Measurements from ENCODE around the gene TMEM37. TPM values are rescaled to one million over a fixed set of nuclear protein-coding genes. Genes with fewer than 3 reads are reported as not detected.

TMEM37 gene
- total and polyA plus RNA-seq, 2 of the 13 experiments (the other 11 are each of a cell fraction or from before 2014, with no cell fraction given) = 37.7 to 115 TPM

DNA sequence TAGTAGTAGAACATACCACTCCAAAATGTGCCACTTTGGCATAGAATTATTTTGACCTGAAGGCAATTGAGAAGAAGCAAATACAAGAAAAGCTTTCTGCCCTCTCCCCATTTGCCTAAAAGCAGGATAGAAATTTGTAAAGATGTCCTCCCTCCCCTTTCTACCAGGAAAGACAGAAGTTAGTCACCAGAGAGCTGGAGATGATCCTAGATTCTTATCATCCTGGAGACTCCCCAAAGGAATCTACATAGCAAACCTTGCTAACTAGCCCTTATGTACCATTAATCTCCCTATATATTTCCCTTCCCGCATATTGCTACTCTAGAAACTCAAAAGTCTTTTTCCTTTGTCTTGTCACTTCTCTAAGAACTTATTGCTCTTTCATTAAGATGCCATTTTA, 12.6 kb upstream of the TMEM37 start:
- whole genome bisulfite sequencing (ENCODE audit: low lambda C conversion rate) = 84% methylated on average over 1 of the region's 1 CpG
- TF ChIP-seq ZNF510 (CRISPR knock-in tag; IDR thresholded peaks at IDR 0.05; ENCODE audit: low read depth) (no peak), ZNF256 (CRISPR knock-in tag; conservative IDR thresholded peaks at IDR 0.05) (no peak)
- no peak overlapping the region for H3K4me2 ChIP-seq (ENCODE audit: low read depth, low read length)
- FAIRE-seq = no peak
- H3K79me2 ChIP-seq (ENCODE audit: insufficient read depth, low read length) = no peaks in the 10 kb centered on the region
- no peak overlapping the region for H2AFZ ChIP-seq (ENCODE audit: low read length)
- DNase-seq (ENCODE audit: low spot score) = no peak
- intact Hi-C loops (cut with micrococcal nuclease; ENCODE audit: unreplicated experiment) (no loop called here), in situ Hi-C loops (cut with HindIII; ENCODE audit: extremely low pct_ligation_motif_present, low pct_unique_long_range_greater_than_20kb) (no loop called here)
- no peak overlapping the region for H3K4me3 ChIP-seq (replicated peaks in 1 of 3; ENCODE audit: insufficient read depth in 1 of 3, low read depth in 2 of 3, low read length in 3 of 3)
- BruUV-seq (replicated peaks) = no TSS peak
- H3K27ac ChIP-seq (ENCODE audit: extremely low read length, insufficient read depth, low read length) = no peak overlapping the region
- no peaks in the 10 kb centered on the region for H3K36me3 ChIP-seq (replicated peaks in 1 of 2; ENCODE audit: control insufficient read depth in 1 of 2, insufficient read depth in 2 of 2, low read length in 2 of 2)
- CTCF ChIA-PET (ENCODE audit: low intra/inter-chr PET ratio, low total read pairs) = no interaction called here
- peaks cover 12% of the 10 kb centered on the region for H3K9me3 ChIP-seq (ENCODE audit: low read length)
- POLR2A ChIA-PET = no interaction called here
- peaks cover 75% of the 10 kb centered on the region for H3K4me1 ChIP-seq (ENCODE audit: insufficient read depth, low read length)
- H3K9ac ChIP-seq (ENCODE audit: insufficient read depth, low read depth, low read length) = no peak overlapping the region
- no peaks in the 10 kb centered on the region; a peak in 2 of 5 replicates for H3K27me3 ChIP-seq (ENCODE audit: control insufficient read depth in 1 of 2, insufficient read depth in 2 of 2, low read length in 2 of 2)
- ATAC-seq = no peak
- no peaks in the 10 kb centered on the region for H4K20me1 ChIP-seq (ENCODE audit: insufficient read depth, low read length)

GRCh38 chr2:119419803-119420508, 11.7 kb upstream of the TMEM37 start:
- BruUV-seq (replicated peaks) = no TSS peak
- Histone ChIP-seq H3K27me3 (ENCODE audit: control insufficient read depth in 1 of 2, insufficient read depth in 2 of 2, low read length in 2 of 2) (no peaks in the 10 kb centered on the region; a peak in 2 of 5 replicates), H3K9ac (ENCODE audit: insufficient read depth, low read depth, low read length) (no peak overlapping the region), H3K4me1 (ENCODE audit: insufficient read depth, low read length) (peaks cover 84% of the 10 kb centered on the region), H2AFZ (ENCODE audit: low read length) (no peak overlapping the region), H3K36me3 (replicated peaks in 1 of 2; ENCODE audit: control insufficient read depth in 1 of 2, insufficient read depth in 2 of 2, low read length in 2 of 2) (no peaks in the 10 kb centered on the region), H3K79me2 (ENCODE audit: insufficient read depth, low read length) (no peaks in the 10 kb centered on the region), H3K27ac (ENCODE audit: extremely low read length, insufficient read depth, low read length) (no peak overlapping the region), H3K9me3 (ENCODE audit: low read length) (peaks cover 12% of the 10 kb centered on the region), H4K20me1 (ENCODE audit: insufficient read depth, low read length) (no peaks in the 10 kb centered on the region), H3K4me2 (ENCODE audit: low read depth, low read length) (no peak overlapping the region), H3K4me3 (replicated peaks in 1 of 3; ENCODE audit: insufficient read depth in 1 of 3, low read depth in 2 of 3, low read length in 3 of 3) (no peak overlapping the region)
- WGBS (ENCODE audit: low lambda C conversion rate) = 55% methylated on average over 1 of the region's 1 CpG
- ChIA-PET POLR2A (no interaction called here), CTCF (ENCODE audit: low intra/inter-chr PET ratio, low total read pairs) (no interaction called here)
- ATAC-seq (no peak), DNase-seq (ENCODE audit: low spot score) (no peak), FAIRE-seq (no peak)
- TF ChIP-seq ZNF451 (CRISPR knock-in tag; IDR thresholded peaks at IDR 0.05) = no peak
- no peak for TF ChIP-seq ZNF577 (CRISPR knock-in tag; IDR thresholded peaks at IDR 0.05; ENCODE audit: borderline replicate concordance, low read depth)
- in situ Hi-C loops (cut with HindIII; ENCODE audit: extremely low pct_ligation_motif_present, low pct_unique_long_range_greater_than_20kb) (no loop called here), intact Hi-C loops (cut with micrococcal nuclease; ENCODE audit: unreplicated experiment) (no loop called here)

Data from HepG2 (cell line).